Measurements from ENCODE around the gene DNHD1. TPM values are rescaled to one million over a fixed set of nuclear protein-coding genes. Genes with fewer than 3 reads are reported as not detected.

Gene DNHD1
- total RNA-seq, 2 donors from 2014 or later, result 7.4 to 11.8 TPM

DNA sequence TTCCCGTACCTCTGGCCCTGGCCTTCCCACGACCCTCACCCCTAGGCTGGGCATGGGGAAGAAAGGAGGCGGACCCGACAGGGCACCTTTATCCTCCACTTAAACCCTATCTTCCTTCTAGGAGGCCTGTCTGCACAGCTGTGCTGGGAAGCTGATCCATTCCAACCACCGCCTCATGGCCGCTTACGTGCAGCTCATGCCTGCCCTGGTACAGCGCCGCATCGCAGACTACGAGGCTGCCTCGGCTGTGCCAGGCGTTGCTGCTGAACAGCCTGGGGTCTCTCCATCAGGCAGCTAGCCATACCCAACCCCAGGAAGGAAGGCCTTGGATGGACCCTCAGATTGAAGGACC lies 15.2 kb upstream of the DNHD1 start:
- TF ChIP-seq, protein P1, sequence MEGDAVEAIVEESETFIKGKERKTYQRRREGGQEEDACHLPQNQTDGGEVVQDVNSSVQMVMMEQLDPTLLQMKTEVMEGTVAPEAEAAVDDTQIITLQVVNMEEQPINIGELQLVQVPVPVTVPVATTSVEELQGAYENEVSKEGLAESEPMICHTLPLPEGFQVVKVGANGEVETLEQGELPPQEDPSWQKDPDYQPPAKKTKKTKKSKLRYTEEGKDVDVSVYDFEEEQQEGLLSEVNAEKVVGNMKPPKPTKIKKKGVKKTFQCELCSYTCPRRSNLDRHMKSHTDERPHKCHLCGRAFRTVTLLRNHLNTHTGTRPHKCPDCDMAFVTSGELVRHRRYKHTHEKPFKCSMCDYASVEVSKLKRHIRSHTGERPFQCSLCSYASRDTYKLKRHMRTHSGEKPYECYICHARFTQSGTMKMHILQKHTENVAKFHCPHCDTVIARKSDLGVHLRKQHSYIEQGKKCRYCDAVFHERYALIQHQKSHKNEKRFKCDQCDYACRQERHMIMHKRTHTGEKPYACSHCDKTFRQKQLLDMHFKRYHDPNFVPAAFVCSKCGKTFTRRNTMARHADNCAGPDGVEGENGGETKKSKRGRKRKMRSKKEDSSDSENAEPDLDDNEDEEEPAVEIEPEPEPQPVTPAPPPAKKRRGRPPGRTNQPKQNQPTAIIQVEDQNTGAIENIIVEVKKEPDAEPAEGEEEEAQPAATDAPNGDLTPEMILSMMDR (IDR thresholded peaks at IDR 0.05), result no peak
- no peaks in the 10 kb centered on the region for H3K27me3 ChIP-seq
- peak overlapping the region; percentile 64 for H3K4me3 ChIP-seq
- H3K27ac ChIP-seq, result peak overlapping the region; percentile 87
- H3K36me3 ChIP-seq, result no peaks in the 10 kb centered on the region
- no peak for DNase-seq
- peak overlapping the region; percentile 78 to 90 for H3K9ac ChIP-seq (ENCODE audit: low read depth in 2 of 2, low read length in 2 of 2)
- H3K4me1 ChIP-seq, result peaks cover 10% of the 10 kb centered on the region
- H3K9me3 ChIP-seq, result no peaks in the 10 kb centered on the region
- intact Hi-C loops (cut with DNase I), result no loop called here

DNA sequence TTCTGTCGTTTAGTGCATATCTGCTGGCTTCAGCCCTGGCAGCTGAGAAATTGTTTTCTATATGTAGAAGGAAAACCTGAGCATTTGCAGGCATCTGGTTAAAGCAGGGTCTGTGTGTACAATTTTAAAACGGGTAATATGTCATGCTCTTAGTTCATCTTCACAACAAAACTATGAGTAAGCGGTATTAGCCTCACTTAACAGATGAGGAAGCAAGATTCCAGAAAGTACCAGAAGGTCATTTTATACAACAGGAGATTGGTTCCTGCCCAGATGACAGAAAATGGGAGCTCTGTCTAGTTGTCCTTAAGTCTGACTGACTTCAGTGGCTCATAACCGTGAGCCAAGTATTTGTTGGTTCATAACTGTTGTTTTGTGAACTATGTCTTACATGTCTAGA lies 14.6 kb upstream of the DNHD1 start:
- no peaks in the 10 kb centered on the region for H3K27me3 ChIP-seq
- no peak for DNase-seq
- peak overlapping the region; percentile 64 for H3K4me3 ChIP-seq
- H3K9ac ChIP-seq (ENCODE audit: low read depth in 2 of 2, low read length in 2 of 2), result peak overlapping the region; percentile 78 to 90
- intact Hi-C loops (cut with DNase I), result no loop called here
- TF ChIP-seq, protein P1 (IDR thresholded peaks at IDR 0.05), result no peak
- H3K27ac ChIP-seq, result peak overlapping the region; percentile 87
- no peaks in the 10 kb centered on the region for H3K9me3 ChIP-seq
- H3K36me3 ChIP-seq, result no peaks in the 10 kb centered on the region
- peaks cover 10% of the 10 kb centered on the region for H3K4me1 ChIP-seq

DNA sequence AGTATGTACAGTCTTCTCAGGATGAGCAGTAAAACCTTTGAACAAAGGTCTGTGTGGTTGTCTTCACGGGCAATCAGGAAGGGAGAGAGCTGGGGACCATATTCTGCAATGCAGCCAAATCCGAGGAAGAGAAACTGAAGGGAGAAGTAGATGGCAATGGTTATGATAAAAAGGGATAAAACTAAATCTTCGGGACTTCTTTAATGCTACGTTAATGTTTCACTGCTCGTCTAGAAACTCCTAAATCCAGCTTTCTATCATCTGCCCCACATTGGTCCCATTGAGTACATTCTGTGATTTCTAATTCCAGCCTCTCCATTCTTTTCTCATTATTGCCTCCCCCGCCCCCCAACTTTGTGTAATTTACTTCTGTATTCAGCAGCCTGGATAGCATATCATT lies 14.1 kb upstream of the DNHD1 start:
- DNase-seq, result no peak
- Histone ChIP-seq H3K27ac (peak overlapping the region; percentile 87), H3K9ac (ENCODE audit: low read depth in 2 of 2, low read length in 2 of 2) (no peak overlapping the region), H3K36me3 (no peaks in the 10 kb centered on the region), H3K27me3 (no peaks in the 10 kb centered on the region), H3K9me3 (no peaks in the 10 kb centered on the region), H3K4me3 (peak overlapping the region; percentile 64), H3K4me1 (peaks cover 10% of the 10 kb centered on the region)
- intact Hi-C loops (cut with DNase I), result no loop called here
- TF ChIP-seq, protein P1 (IDR thresholded peaks at IDR 0.05), result no peak

DNA sequence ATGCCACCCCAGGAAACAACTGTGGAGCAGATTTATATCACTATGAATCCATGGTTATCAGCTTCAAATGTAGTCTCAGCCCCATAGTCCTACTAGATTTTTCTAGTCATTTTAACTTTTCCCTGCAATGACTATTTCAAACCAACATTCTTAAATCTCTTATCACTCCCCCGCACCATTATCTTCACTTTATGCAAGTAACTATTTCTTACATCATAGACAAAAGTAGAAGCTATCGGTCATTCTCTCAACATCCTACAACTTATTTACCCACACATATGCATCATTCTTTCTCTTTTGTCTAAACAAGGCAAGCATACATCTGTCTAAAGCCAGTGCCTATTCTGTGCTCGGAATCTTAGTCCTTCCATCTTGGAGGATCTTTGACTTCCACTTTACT lies 11.4 kb upstream of the DNHD1 start:
- Histone ChIP-seq H3K9me3 (no peaks in the 10 kb centered on the region), H3K4me3 (no peak overlapping the region), H3K36me3 (no peaks in the 10 kb centered on the region), H3K27me3 (no peaks in the 10 kb centered on the region), H3K27ac (no peak overlapping the region), H3K4me1 (peaks cover 10% of the 10 kb centered on the region), H3K9ac (ENCODE audit: low read depth in 2 of 2, low read length in 2 of 2) (no peak overlapping the region)
- intact Hi-C loops (cut with DNase I), result no loop called here
- DNase-seq, result no peak
- TF ChIP-seq, protein P1 (IDR thresholded peaks at IDR 0.05), result no peak

DNA sequence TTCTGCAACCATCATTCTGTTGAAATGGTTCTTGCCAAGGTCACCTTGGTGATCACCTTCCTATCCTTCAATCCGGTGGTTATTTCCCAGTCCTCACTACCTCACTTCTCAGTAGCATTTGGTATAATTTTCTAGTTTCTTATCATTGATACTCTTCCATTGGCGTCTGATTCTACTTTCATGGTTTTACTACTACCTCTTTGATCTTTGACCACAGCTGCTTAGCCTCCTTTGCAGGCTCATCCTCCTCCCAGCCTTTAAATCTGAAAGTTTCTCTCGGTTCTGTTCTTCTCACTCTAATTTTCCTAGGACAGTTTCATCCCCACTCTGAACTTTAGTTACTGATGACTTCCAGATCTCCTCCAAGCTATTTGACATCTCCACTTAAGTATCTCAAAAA lies 10.8 kb upstream of the DNHD1 start:
- no peaks in the 10 kb centered on the region for H3K36me3 ChIP-seq
- no peak overlapping the region for H3K9ac ChIP-seq (ENCODE audit: low read depth in 2 of 2, low read length in 2 of 2)
- no peak overlapping the region for H3K4me3 ChIP-seq
- TF ChIP-seq, protein P1 (IDR thresholded peaks at IDR 0.05), result no peak
- no peak for DNase-seq
- peak overlapping the region; percentile 29 for H3K27ac ChIP-seq
- no peaks in the 10 kb centered on the region for H3K9me3 ChIP-seq
- peaks cover 10% of the 10 kb centered on the region for H3K4me1 ChIP-seq
- intact Hi-C loops (cut with DNase I), result no loop called here
- no peaks in the 10 kb centered on the region for H3K27me3 ChIP-seq

DNA sequence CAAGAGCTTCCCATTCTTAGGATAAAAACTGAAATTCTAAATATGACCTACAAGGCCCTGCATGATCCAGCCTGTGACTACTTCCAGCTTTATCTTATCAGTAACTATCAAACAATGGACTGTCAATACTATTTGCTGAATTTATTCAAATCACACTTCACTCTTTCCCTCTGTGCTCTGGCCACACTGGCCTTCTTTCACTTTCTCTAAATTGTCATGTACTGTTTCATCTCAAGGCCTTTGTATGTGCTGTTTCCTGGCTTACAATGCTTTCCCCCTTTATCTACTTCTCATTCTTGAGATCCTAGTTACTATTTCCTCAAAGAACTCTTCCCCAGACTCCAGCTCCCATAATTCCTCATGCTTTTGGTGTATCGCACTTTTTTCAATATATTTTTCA lies 10.1 kb upstream of the DNHD1 start:
- no peak overlapping the region for H3K9ac ChIP-seq (ENCODE audit: low read depth in 2 of 2, low read length in 2 of 2)
- H3K27me3 ChIP-seq, result no peaks in the 10 kb centered on the region
- no peaks in the 10 kb centered on the region for H3K36me3 ChIP-seq
- TF ChIP-seq, protein P1 (IDR thresholded peaks at IDR 0.05), result no peak
- intact Hi-C loops (cut with DNase I), result no loop called here
- H3K4me1 ChIP-seq, result peaks cover 10% of the 10 kb centered on the region
- no peaks in the 10 kb centered on the region for H3K9me3 ChIP-seq
- H3K27ac ChIP-seq, result peak overlapping the region; percentile 29
- H3K4me3 ChIP-seq, result no peak overlapping the region
- no peak for DNase-seq

Data from colonic mucosa (tissue), 4 donors.